HG03095 (cell line): ENCODE measurements around the gene ITGB3.
"Not testable (repeated sequence)": the region's sequence is repeated elsewhere in the genome, so short reads cannot be mapped to it uniquely, and the experiment has no call there.

ENCODE experiments used
- ATAC-seq: cut with Tn5 transposase; IDR thresholded peaks from one replicate; pipeline ENCODE4 v1.9.1; 2021; ENCODE audit warnings: moderate library complexity; ENCODE audit not compliant: unreplicated experiment

Gene ITGB3

GRCh38 chr17:47253541-47254402 lies at the start of gene ITGB3:
Gene ITGB3, plus strand, starts transcription at chr17:47253827. Its CDS starts 35 bp downstream, at chr17:47253862.
- peak; percentile 84 for ATAC-seq

DNA sequence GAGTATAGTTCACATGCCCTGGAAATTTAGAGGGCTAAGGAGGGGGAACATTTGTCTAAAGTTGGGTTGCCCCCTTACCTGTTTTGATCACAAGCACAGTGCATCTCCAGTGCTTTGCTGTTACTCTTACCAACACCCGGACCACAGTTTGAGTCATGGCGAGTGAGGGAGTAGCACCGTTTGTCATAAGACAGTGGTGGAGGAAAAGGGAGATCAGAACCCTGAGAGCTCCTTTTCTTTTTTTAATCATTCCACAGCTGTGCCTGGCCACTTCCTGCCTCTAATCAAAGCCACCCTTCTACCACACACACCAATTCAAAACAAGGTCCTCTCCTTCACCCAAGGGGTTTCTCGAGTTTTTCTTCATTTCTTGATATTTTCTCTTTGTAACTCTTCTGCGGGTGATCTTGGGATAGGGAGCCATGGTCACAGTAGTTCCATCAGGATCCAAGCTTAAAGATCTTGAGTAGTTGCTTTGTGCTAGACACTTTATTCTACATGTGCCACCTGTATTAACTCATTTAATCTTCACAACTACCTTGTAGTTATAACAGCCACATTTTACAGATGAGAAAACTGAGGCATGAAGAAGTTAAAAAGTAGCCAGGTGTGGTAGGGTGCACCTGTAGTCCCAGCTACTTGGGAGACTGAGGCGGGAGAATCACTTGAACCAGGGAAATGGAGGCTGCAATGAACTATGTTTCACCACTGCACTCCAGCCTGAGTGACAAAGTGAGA lies 49.5 kb upstream of the ITGB3 start:
- no peak for ATAC-seq

GRCh38 chr17:47204722-47205418 lies 48.8 kb upstream of the ITGB3 start:
- no peak for ATAC-seq

DNA sequence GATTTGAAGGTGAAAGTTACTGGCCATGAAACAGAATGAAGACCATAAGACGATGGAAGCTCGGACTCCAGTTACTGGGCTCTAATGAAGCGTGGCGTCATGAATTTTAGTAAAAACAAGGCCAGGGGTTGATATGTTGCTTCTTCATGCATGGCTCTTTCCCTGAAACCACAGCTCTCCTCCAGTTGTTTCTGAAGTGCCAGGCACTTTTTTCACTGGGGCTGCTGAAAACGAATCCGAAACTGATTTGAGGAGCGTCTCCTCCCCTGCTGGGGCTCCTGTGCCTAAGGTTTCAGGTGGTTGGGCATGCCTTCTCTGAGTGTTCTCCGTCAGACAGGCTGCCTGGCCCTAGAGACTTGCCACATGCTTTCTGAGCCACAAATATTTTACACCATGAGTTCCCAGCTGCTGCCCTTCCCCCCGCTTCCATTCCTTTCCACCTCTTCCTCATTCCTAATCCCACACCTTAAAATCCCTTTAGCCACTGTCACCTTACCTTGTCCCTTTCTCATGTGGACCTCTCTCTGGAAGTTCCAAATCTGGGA lies 48.1 kb upstream of the ITGB3 start:
- no peak for ATAC-seq

GRCh38 chr17:47207143-47208067 lies 46.2 kb upstream of the ITGB3 start:
- ATAC-seq = no peak

- ATAC-seq = no peak
These were observed 44.7 kb upstream of the ITGB3 start, which contains the start of gene MYL4 for GRCh38 chr17:47208744-47209488. Gene MYL4, plus strand, starts transcription at chr17:47209348. Its CDS starts 75 bp downstream, at chr17:47209423.

DNA sequence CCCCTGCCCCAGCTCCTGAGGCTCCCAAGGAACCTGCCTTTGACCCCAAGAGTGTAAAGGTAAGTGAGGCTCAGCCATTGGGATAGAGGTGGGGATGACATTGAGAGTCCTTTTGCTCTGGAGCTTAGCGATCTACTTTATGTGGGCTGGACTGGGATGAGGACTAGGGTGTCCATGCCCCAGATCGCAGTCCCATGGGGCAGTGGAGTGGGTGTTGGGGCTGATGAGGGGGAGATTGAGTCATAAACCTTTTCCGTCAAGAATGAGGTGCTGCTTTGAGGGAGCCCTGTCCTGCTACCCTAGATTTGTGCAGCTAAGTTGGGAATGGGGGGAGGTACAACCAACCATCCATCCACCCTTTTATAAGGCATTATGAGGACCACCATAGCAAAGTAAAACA lies 44.1 kb upstream of the ITGB3 start:
- no peak for ATAC-seq

DNA sequence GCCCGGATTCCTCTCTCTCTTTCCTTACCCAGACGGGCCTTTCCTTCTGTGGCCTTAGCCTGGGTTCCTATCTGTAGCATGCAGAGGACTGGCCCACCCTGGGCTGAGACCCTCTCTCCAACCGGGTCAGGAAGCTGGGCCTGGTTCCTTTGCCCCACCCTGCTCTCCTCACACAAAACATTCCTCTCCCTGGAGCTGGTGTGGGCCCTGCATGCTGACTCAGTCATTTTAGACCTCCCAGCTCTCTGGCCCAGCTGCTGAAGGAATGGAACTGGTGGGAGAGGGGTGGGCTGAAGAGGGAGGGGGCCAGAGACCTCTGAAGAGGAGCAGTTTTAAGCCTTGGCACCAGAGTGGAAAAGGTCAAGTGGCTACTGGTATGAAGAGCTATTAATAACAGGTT lies 43.5 kb upstream of the ITGB3 start:
- no peak for ATAC-seq

- no peak for ATAC-seq
These were observed 42.8 kb upstream of the ITGB3 start for GRCh38 chr17:47210779-47211178.

DNA sequence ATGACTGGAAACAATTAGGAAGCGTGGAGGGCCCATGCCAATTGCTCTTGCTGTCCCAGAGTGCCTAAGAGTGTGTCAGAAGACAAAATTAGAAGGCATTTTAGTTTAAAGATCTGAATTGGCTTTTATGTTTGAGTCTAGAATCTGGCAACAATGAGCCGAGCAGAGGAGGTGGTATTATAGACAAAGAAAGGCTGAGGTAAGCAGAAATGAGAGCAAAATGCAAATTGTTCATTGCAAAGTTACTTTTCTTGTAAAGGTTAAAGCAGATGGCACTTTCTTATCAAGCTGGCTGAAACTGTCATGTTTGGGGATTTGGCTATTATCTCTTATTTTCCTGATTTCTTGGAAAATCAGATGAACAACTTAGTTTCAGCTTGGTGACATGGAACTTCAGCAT lies 41.2 kb upstream of the ITGB3 start:
- no peak for ATAC-seq

DNA sequence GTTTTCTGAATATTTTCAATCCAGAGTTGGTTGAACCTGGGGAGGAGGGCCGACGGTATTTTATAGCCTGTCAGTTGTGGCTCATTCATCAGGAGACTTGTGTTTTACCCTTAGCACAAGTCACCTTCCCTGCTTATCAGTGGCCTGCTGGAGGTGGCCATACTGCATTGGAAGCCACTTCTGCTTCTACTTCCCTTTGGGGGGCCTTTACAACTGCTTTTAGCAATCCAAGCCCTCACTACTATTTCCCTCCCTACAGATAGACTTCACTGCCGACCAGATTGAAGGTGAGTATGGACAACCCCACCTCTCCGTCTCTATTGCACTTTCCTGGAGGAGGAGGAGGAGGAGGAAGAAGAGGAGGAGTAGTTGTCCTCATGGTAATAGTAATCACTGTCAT lies 40.1 kb upstream of the ITGB3 start:
- ATAC-seq = no peak

GRCh38 chr17:47214931-47215330 lies 38.7 kb upstream of the ITGB3 start:
- ATAC-seq = no peak

DNA sequence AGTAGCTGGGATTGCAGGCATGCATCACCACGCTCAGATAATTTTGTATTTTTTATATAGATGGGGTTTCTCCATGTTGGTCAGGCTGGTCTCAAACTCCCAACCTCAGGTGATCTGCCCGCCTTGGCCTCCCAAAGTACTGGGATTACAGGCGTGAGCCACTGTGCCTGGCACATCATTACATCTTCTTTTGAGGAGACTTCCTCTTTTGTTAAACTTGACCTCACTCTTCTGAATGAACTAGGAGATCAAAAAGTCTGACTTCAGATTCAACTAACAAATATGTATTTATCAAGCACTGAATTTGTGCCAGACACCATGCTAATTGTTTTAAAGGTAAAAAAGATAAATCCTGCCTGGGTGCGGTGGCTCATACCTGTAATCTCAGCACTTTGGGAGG lies 36.8 kb upstream of the ITGB3 start:
- not testable (repeated sequence) for ATAC-seq

- ATAC-seq = not testable (repeated sequence)
These were observed 36.3 kb upstream of the ITGB3 start for GRCh38 chr17:47217279-47217678.

DNA sequence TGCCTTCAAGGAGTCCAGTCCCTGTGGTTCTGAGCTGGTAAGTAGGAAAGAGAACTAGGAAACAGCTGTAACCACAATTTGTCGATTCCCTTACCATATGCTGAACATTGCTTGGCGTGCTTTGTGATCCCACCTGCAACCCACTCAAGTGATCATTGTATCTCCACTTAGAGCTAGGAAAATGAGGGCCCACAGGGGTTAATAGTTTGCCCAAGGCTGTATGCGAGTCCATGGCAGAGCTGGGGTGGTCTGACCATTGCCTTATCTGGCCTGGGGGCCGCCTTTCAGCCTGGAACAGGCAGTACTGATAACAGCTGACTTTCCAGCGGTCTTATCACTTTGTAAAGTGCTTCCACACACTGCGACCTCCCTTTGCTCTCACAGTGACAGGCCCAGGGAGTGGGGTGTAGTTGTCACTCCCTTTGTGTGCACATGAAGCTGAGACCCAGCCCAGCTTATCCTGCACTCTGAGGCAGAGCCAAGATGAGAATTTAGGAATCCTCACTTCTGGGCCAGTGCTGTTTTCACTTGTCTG lies 34.7 kb upstream of the ITGB3 start:
- no peak for ATAC-seq

DNA sequence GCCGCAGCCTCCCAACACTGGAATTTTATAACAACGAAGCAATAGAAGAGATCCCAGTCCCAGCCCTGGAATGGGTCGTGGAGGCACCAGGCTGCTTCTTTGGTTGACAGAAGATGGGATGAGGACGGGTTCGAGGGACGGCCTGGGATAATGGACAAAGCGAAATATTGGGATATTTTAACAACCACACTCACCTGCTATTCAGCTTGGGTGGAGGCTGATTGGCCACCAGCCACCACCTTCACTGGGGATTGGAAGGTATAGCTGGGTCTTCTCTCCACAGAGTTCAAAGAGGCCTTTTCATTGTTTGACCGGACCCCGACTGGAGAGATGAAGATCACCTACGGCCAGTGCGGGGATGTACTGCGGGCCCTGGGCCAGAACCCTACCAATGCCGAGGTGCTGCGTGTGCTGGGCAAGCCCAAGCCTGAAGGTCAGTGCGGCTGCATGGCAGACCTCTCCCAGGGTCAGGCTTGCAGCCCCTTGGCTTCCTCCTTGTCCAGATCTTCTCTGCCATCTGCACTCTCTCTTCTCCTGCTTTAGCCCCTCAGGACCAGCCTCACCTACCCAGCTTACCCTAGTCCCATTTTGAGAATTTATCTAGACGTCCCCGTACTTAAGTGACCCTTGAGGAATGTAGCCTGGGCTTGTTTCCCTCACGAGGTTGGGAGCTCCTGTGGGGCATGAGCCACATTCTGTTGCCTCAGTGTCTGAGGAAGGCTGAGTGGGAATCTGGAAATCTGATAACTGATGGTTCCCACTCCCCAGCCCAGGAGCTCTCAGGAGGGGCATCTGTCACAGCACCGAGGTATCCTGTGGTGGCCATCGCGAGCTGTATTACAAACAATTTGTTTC lies 33.8 kb upstream of the ITGB3 start:
- no peak for ATAC-seq

GRCh38 chr17:47220531-47220999 lies 33.1 kb upstream of the ITGB3 start:
- no peak for ATAC-seq

GRCh38 chr17:47221154-47221553 lies 32.5 kb upstream of the ITGB3 start:
- ATAC-seq = no peak
